Raji (cell line): ENCODE results near the gene SMYD2.

ENCODE experiments used
- POLR2A ChIP-seq: IDR thresholded peaks from 2 replicates; pipeline ENCODE4 v1.6.1; 2011; ENCODE audit warnings: low read depth, low read length, control low read depth; ENCODE audit not compliant: insufficient read depth

The SMYD2 gene

DNA sequence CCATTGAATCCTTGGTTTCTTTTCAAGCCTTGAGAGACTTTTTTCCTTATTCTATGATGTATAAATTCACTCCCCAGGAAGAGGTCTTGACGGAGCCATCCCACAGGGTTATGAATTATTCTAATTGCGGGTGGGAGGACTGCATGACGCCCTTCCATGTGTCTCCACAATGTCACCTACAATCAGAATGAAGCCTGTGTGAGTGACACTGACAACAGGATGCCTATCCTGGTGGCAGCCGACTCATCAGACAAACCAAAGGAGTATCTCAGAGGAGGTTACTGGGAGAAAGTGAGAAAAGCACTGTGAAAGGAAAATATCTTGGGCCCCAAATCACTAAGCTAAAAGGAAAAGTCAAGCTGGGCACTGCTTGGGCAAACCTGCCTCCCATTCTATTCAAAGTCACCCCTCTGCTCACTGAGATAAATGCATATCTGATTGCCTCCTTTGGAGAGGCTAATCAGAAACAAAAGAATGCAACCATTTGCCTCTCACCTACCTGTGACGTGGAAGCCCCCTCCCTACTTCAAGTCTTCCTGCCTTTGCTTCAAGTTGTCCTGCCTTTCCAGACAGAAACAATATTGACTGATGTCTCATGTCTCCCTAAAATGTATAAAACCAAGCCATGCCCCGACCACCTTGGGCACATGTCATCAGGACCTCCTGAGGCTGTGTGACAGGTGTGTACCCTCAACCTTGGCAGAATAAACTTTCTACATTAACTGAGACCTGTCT is 98.4 kb downstream of the SMYD2 start:
- no peak for TF ChIP-seq POLR2A

DNA sequence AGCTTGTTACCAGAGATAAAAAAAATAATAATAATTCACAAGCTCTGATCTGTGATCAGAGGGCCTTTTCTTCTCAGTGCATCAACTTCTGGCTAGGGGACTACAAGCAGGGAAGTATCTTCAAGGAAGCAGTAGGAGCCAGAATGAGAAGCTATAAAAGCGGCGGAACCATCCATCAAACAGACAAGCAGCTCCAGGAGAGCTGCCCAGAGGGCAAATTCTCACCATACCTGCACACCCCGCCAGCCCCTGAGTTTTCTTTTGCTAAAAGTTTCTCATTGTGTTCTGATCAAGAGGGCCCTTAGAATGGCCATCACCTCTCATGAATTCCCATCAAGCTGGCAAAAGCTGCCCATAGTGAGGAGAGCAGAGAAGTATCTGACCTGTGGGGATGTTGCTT is 99.4 kb downstream of the SMYD2 start:
- TF ChIP-seq POLR2A, result no peak

DNA sequence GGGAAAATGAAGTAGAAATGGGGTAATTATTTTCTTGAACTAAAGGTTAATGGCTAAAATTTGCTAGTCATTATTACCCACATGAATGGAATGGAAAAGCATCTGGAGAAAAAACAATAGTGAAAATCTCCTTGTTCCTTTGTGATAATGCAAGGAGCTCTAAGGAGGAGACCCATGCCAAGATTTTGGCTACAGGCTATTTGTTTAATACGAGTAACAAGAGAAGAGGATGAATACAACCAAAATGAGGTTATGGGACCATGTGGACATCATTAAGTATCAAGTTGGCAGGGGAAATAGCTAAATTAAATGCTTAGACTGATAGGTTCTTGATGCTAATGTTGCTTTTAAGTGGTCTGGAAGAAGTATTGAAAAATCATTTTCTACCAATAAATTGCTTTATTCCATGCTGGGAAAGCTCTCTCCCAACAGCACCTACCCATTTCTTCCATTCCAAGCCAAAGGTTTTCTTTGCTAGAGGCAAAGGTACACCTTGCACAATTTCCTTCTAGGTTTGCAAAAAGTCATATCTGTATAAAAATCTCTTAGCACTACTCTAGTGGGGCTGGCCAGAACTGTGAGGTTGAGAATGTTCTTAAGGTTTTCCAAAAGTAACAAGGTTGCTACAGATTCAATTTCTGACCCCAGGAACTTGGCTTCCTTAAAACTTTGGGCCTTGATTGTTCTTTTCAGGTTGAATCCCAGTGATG is 100.2 kb downstream of the SMYD2 start:
- no peak for TF ChIP-seq POLR2A

DNA sequence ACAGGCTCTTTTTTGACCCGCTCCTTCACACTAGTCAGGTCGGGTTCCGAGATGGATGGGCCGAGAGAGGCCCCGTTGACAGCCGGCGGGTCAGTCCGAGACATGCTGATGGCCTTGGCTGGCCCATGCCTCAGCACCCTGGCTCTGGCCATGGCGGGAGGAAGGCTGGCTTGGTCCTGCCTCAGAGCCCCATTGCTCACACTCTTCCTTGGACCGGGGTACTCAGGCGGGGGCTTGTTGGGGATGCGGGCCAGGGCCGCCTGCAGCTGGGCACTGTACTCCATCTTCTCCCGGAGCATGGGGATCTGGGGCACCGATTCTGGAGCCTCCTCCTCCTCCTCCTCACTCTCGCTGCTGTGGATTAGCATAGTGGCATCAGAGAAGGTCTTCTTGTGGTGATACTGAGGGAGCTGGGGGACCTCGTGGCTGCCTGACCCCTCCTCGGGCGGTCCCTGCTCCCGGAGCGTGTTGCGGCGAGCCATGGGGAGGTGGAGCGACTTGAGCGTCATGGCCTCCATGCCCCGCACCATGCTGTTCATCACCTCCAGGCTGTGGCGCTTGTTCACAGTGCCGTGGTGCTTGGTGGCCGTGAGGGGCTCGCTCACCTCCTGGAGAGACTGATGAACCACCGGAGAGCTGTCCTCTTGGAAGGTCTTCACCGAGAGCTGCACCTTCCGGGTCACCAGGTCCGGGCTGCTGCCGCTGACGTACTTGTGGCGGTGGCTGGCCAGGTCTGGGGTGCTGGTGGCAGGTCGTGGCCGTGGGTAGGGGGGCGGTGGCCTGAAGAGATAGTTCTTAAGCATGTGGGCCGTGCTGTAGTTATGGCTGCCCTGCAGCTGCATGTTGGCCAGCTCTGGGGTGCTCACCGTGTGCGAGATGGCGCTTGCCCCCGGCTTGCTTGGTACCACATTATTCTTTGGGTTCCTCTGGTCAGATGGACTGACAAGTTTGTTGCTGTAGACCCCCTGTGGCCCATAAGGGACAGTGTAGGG is 102.7 kb downstream of the SMYD2 start:
- TF ChIP-seq POLR2A, result no peak

DNA sequence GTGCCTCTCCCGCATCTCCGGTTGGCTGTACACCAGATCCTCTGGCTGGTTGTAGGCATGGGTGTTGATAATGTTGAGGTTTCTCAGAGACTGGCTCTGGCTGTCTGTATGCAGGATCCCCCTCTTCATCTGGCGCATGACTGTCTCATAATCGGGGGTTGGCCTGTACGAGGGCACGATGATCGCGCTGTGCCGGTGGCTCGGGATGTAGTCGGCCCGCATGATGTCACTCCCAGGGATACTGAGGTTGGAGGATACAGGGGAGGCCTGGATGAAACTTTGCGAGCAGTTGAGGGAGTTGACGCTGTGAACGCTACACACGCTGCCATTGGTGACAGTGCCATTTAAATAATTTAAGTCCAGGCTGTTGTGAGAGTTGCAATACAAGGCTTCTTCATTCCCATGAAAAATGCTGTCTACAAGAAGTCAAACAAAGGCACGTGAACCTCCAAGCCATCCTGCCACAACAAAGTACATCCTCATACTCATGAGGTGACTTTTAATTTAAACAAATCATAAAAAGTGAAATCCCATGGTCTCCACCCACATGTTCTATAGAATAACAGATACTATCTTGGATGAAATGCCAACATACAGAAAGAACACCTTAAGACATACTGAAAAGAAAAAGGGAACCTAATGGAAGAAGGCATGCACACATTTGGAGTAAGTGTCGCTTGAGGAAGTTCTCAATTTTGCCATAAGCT is 103.6 kb downstream of the SMYD2 start:
- no peak for TF ChIP-seq POLR2A

DNA sequence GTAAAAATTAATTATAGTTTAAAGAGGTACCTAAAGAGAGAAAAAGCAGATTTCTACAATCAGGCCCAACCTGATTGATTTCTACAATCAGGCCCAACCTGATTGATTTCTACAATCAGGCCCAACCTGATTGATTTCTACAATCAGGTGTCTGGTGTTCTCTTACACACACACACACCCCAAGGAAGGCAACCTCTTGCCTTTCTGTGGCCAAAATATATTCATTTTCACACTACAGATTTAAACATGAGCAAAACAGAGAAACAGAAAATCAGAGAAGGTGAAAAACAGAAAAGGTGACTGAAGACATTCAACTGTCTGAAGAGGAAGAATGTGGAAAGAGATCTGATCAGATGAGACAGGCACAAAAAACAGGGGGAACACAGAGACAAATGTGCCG is 104.5 kb downstream of the SMYD2 start:
- no peak for TF ChIP-seq POLR2A

DNA sequence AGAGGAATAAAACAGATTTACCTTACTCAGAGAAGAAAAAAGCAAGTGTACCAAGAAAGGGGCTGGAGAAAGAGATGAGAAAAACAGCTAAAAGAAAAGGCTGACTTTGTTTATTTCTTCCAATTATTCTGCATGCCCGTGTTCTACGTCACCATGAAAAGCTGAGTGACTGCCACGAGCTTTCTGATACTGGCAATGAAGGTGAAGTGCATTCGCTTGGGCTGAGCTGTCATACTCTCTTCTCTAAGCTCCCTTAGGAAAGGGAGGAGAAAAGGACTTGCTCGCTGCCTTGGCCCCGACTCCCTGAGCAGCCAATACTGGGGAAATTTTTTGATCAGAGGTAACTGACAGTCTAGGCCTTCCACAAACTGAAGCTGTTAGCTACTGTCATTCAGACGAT is 105.4 kb downstream of the SMYD2 start:
- TF ChIP-seq POLR2A, result no peak
